Transverse colon (tissue), 4 donors: ENCODE measurements around the gene LSR. TPM values are rescaled to one million over a fixed set of nuclear protein-coding genes. Genes with fewer than 3 reads are reported as not detected.
A peak's percentile ranks its signal among the peaks of the same experiment; 100 is the strongest.

Source experiments
- DNase-seq: peaks from one replicate; pipeline ENCODE4 v3.0.0-alpha.2; 2019
- H3K27ac ChIP-seq, 4 donors: fragments of 200-600 bp; sonication (generic); 2 replicates each; pipeline ENCODE4 v1.5.1; 2016 to 2018; ENCODE audit warnings: inconsistent platforms in 4 of 4
- H3K27me3 ChIP-seq: fragments of 200-600 bp; sonication (generic); 2 replicates; pipeline ENCODE4 v1.5.1; 2017; ENCODE audit warnings: inconsistent platforms
- H3K36me3 ChIP-seq, 4 donors: fragments of 200-600 bp; sonication (generic); 2 replicates each; pipeline ENCODE4 v1.5.1; 2017 to 2019; ENCODE audit warnings: inconsistent platforms in 4 of 4
- H3K4me1 ChIP-seq, 4 donors: fragments of 200-600 bp; sonication (generic); 2 replicates each; pipeline ENCODE4 v1.5.1; 2017 to 2020; ENCODE audit warnings: inconsistent platforms in 4 of 4
- H3K4me3 ChIP-seq, 4 donors: fragments of 200-600 bp; sonication (generic); 1 replicate in 1 of 4; 2 replicates in 3 of 4; pipeline versions ENCODE4 v1.5.1 to v1.6.1; 2017 to 2019; ENCODE audit warnings: inconsistent platforms in 4 of 4
- H3K9me3 ChIP-seq, 2 donors: fragments of 200-600 bp; sonication (generic); 2 replicates each; pipeline ENCODE4 v1.5.1; 2017 to 2019; ENCODE audit warnings: inconsistent platforms in 2 of 2
- EP300 ChIP-seq: sonication (generic); formaldehyde crosslinking; IDR thresholded peaks from one replicate; pipeline ENCODE4 v1.6.1; 2017; ENCODE audit warnings: antibody characterized with exemption, low read depth
- POLR2A ChIP-seq: fragments of 450-650 bp; IDR thresholded peaks from one replicate; pipeline ENCODE4 v1.6.1; 2016; ENCODE audit warnings: antibody characterized with exemption, mild to moderate bottlenecking, moderate library complexity
- POLR2AphosphoS5 ChIP-seq, 3 donors: sonication (generic); formaldehyde crosslinking; IDR thresholded peaks; one replicate each; pipeline ENCODE4 v1.6.1; 2016; ENCODE audit warnings: antibody characterized with exemption in 3 of 3
- WGBS, 2 donors: methylation state at CpG; one replicate each; pipeline ENCODE4 v1.1.5; 2018; ENCODE audit warnings: low coverage in 1 of 2; 5-methylcytosine and 5-hydroxymethylcytosine counted together
- in situ Hi-C, 4 donors: fragments of 200-750 bp; cut with MboI; loops; one replicate each; pipeline versions ENCODE4 v1.15.0 to v1.15.1; 2017; ENCODE audit warnings: low sequenced_read_pairs in 3 of 4, low pct_ligation_motif_present in 1 of 4, low pct_unique_long_range_greater_than_20kb in 1 of 4
- intact Hi-C: fragments of 100-400 bp; cut with DNase I; formaldehyde crosslinking; loops from one replicate; pipeline ENCODE4 v1.15.1; 2023; ENCODE audit warnings: low total_unique reads
- total RNA-seq, 4 donors: library from RNA; depleted of rRNA; stranded (reverse); fragments of >200 nt; gene quantifications; one replicate each; pipeline ENCODE4 v1.1.0, GENCODE V29; 2016
- TF ChIP-seq, protein P1 (sequence below), 5 experiments: fragments of 200-600 bp in 3 of 5; fragments of 450-650 bp in 2 of 5; sonication (generic) in 3 of 5; IDR thresholded peaks; 1 replicate in 2 of 5; 2 replicates in 3 of 5; pipeline ENCODE4 v1.5.1; 2016 to 2017; ENCODE audit warnings: antibody characterized with exemption in 5 of 5, inconsistent platforms in 3 of 5, mild to moderate bottlenecking in 2 of 5, moderate library complexity in 1 of 5

LSR gene
- total RNA-seq, 4 donors from 2014 or later: 124 to 484 (median 330) TPM

DNA sequence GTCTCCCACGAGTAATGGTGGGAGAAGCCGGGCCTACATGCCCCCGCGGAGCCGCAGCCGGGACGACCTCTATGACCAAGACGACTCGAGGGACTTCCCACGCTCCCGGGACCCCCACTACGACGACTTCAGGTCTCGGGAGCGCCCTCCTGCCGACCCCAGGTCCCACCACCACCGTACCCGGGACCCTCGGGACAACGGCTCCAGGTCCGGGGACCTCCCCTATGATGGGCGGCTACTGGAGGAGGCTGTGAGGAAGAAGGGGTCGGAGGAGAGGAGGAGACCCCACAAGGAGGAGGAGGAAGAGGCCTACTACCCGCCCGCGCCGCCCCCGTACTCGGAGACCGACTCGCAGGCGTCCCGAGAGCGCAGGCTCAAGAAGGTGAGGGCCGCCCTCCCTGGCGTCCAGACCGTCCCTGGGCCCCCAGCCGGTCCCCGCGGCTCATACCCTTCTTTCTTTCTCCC is 18.6 kb downstream of the LSR start:
- Histone ChIP-seq H3K4me1 (peaks cover 0 to 36% (median 14%) of the 10 kb centered on the region in 4 donors), H3K36me3 (peaks cover 0 to 14% (median 5%) of the 10 kb centered on the region in 4 donors), H3K9me3 (no peaks in the 10 kb centered on the region), H3K27ac (peak overlapping the region; percentile 95 to 99 (median 98)), H3K4me3 (peak overlapping the region; percentile 42 to 85 (median 71)), H3K27me3 (no peaks in the 10 kb centered on the region)
- 0% methylated on average over 23 of the region's 40 CpGs; no CpG with 5 or more reads in 1 of the 2 donors for WGBS, 2 donors
- TF ChIP-seq EP300 (no peak), POLR2AphosphoS5 (IDR thresholded peaks at IDR 0.05) (no peak), POLR2A (no peak)
- TF ChIP-seq, protein P1, sequence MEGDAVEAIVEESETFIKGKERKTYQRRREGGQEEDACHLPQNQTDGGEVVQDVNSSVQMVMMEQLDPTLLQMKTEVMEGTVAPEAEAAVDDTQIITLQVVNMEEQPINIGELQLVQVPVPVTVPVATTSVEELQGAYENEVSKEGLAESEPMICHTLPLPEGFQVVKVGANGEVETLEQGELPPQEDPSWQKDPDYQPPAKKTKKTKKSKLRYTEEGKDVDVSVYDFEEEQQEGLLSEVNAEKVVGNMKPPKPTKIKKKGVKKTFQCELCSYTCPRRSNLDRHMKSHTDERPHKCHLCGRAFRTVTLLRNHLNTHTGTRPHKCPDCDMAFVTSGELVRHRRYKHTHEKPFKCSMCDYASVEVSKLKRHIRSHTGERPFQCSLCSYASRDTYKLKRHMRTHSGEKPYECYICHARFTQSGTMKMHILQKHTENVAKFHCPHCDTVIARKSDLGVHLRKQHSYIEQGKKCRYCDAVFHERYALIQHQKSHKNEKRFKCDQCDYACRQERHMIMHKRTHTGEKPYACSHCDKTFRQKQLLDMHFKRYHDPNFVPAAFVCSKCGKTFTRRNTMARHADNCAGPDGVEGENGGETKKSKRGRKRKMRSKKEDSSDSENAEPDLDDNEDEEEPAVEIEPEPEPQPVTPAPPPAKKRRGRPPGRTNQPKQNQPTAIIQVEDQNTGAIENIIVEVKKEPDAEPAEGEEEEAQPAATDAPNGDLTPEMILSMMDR (IDR thresholded peaks at IDR 0.05): no peak
- peak; percentile 61 for DNase-seq
- in situ Hi-C loops (no loop called here), intact Hi-C loops (no loop called here)

DNA sequence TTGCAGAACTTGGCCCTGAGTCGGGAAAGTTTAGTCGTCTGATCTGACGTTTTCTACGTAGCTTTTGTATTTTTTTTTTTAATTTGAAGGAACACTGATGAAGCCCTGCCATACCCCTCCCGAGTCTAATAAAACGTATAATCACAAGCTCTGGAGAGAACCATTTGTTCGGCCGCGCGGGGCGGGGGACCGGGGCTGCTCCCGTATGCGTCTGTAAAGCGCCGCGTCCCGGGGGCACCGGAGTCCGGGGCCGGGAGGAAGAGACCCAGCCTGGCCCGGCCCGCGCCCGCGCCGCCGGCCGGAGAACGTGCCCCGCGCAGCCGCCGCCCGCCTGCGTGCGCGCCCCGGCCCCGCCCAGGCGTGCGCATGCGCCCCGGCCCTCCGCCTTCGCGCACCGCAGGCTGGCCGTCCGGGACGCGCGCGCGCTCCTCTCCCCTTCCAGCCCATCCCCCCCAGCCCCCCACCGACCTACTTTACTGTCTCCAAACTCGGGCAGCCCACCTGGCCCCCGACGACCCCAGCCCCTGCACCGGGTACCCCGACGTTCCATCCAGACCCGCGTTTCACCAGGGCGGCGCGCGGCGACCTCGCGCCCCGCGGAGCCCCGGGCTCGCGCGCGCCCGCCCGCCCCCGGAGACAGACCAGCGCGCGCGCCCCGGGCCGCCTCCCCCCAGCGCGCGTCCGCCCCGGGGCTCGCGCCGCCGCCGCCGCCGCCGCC is 19.2 kb downstream of the LSR start:
- intact Hi-C loops: no loop called here

DNA sequence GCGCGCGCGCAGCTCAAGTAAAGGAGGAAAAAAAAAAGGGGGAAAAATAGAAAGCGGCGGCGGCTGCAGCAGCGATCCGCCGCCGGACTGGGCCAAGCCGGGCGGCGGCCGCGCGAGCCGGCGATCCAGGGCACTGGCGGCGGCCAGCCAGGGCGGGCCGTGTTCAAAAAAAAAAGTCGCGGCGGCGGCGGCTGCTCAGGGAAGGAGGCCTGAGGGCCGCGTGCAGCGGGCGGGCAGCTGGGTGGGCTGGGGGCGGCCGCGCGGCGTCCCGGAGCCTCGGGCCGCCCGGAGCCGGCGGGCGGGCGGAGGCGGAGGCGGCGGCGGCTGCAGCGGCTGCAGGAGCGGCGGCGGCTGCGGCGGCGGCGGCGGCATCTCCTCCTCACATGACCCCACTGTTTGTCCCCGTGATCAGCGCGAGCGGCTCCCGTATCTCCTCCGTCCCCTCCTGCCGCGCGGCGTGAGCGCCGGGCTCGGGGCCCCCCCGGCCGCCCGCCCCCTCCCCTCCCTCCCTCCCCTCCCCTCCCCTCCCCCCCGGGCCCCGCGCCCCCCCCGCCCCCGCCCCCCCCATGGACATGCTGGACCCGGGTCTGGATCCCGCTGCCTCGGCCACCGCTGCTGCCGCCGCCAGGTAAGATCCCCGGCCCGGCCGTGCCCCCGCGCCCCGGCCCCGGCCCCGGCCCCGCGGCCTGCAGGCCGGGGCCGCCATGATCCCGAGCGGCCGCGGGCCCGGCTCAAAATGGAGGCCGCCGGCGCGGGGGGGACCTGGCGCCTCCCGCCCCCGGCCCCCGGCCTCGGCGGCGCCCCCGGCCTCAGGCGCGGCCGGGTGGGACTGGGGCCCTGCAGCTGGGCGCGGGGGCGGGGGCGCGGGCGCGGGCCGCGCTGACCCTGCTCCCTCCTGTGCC is 20.0 kb downstream of the LSR start, which contains the start of gene USF2:
Gene USF2 (plus strand): TSS at position 427 of the 902 bp plus-strand sequence. CDS start 140 bp downstream, at position 567.
- Histone ChIP-seq H3K27ac (peak within 1 kb of the TSS; percentile 95 to 99 (median 98)), H3K9me3 (no peaks in the 10 kb centered on the region), H3K4me1 (peaks cover 0 to 36% (median 14%) of the 10 kb centered on the region in 4 donors), H3K27me3 (no peaks in the 10 kb centered on the region), H3K36me3 (peaks cover 0 to 14% (median 5%) of the 10 kb centered on the region in 4 donors), H3K4me3 (peak within 1 kb of the TSS; percentile 58 to 85 (median 76))
- intact Hi-C loops (no loop called here), in situ Hi-C loops (no loop called here)
- peak; percentile 80 for DNase-seq
- 0% methylated on average over 54 of the region's 126 CpGs; no CpG with 5 or more reads in 1 of the 2 donors for WGBS, 2 donors
- TF ChIP-seq POLR2A (no peak), EP300 (no peak), POLR2AphosphoS5 (IDR thresholded peaks at IDR 0.05) (no peak)
- TF ChIP-seq, protein P1 (IDR thresholded peaks at IDR 0.05): no peak

More for the DNA sequence above, 19.2 kb downstream of the LSR start:
- Histone ChIP-seq H3K4me3 (peak overlapping the region; percentile 42 to 85 (median 71)), H3K9me3 (no peaks in the 10 kb centered on the region), H3K27me3 (no peaks in the 10 kb centered on the region), H3K36me3 (peaks cover 0 to 14% (median 5%) of the 10 kb centered on the region in 4 donors), H3K4me1 (peaks cover 0 to 36% (median 14%) of the 10 kb centered on the region in 4 donors), H3K27ac (peak overlapping the region; percentile 95 to 99 (median 98))
- 0 to 1% methylated on average over 1 to 35 of the region's 100 CpGs for WGBS, 2 donors
- DNase-seq: peak; percentile 81
- in situ Hi-C loops: no loop called here
- TF ChIP-seq EP300 (no peak), POLR2AphosphoS5 (IDR thresholded peaks at IDR 0.05) (peak in 2 of 3 donors; percentile 63 to 67), POLR2A (peak; percentile 48)
- TF ChIP-seq, protein P1 (IDR thresholded peaks at IDR 0.05): no peak
